ENCODE data around the gene ANKMY1. TPM values are rescaled to one million over a fixed set of nuclear protein-coding genes. Genes with fewer than 3 reads are reported as not detected.

The ANKMY1 gene
- total and polyA plus RNA-seq, 2 of the 13 experiments (the other 11 are each of a cell fraction or from before 2014, with no cell fraction given), result 11.7 to 18.8 TPM

DNA sequence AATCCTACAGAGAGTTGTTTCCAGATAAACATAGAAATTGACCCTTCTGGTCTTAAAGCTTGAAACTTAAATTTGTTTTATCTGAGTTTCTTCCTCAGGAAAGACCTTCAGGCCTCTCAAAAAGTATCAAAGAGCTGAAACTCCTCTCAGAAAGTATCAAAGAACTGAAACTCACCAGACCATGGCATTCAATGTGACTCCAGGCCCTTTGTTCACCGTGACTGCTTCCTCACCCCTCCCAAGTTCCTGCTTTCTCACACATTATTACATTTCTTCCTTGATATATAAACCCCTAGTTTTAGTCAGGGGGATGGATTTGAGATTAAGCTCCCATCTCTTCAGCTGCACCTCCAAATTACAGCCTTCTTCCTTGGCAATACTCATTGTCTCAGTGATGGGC lies 6.0 kb downstream of the ANKMY1 start (continued):
- TF ChIP-seq, protein P1, sequence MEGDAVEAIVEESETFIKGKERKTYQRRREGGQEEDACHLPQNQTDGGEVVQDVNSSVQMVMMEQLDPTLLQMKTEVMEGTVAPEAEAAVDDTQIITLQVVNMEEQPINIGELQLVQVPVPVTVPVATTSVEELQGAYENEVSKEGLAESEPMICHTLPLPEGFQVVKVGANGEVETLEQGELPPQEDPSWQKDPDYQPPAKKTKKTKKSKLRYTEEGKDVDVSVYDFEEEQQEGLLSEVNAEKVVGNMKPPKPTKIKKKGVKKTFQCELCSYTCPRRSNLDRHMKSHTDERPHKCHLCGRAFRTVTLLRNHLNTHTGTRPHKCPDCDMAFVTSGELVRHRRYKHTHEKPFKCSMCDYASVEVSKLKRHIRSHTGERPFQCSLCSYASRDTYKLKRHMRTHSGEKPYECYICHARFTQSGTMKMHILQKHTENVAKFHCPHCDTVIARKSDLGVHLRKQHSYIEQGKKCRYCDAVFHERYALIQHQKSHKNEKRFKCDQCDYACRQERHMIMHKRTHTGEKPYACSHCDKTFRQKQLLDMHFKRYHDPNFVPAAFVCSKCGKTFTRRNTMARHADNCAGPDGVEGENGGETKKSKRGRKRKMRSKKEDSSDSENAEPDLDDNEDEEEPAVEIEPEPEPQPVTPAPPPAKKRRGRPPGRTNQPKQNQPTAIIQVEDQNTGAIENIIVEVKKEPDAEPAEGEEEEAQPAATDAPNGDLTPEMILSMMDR (CRISPR knock-in tag; IDR thresholded peaks at IDR 0.05), result no peak
- no peak for TF ChIP-seq MAZ (IDR thresholded peaks at IDR 0.05; ENCODE audit: borderline replicate concordance, low read depth, low read length)
- TF ChIP-seq MAZ (CRISPR knock-in tag; IDR thresholded peaks at IDR 0.05; ENCODE audit: low read depth), result no peak
- TF ChIP-seq MLLT10 (CRISPR knock-in tag; IDR thresholded peaks at IDR 0.05), result no peak
- TF ChIP-seq ZNF34 (CRISPR knock-in tag; IDR thresholded peaks at IDR 0.05; ENCODE audit: borderline replicate concordance), result no peak
- TF ChIP-seq RFX5 (IDR thresholded peaks at IDR 0.05; ENCODE audit: low read depth, low read length), result no peak
- TF ChIP-seq RBAK (CRISPR knock-in tag; IDR thresholded peaks at IDR 0.05), result no peak
- TF ChIP-seq ZNF3 (CRISPR knock-in tag; IDR thresholded peaks at IDR 0.05), result no peak
- TF ChIP-seq MEF2D (CRISPR knock-in tag; IDR thresholded peaks at IDR 0.05), result no peak

DNA sequence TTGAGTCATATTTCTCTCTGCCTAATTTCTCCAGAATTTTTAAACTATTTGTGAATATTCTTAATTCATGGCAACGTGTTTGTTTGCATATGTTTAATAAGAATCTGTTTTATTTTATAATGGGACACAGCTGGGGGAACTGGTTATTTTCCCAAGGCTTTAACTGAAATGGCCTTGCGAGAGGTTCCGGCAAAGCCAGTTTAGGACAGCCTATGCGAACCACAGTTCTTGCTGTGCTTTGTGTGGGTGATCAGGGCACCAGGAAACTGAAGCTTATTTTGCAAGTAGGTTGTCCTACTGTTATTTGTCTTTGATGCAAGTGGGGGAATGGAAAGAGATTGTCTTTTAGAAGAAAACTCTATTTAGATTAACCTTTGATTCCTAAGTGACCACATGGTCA lies 6.5 kb downstream of the ANKMY1 start:
- H3K9ac ChIP-seq (ENCODE audit: insufficient read depth, low read depth, low read length), result no peak overlapping the region
- H3K4me2 ChIP-seq (ENCODE audit: low read depth, low read length), result no peak overlapping the region
- BruUV-seq (replicated peaks), result no TSS peak
- no peaks in the 10 kb centered on the region for H3K9me3 ChIP-seq (ENCODE audit: low read length)
- no peak overlapping the region for H2AFZ ChIP-seq (ENCODE audit: low read length)
- intact Hi-C loops (cut with micrococcal nuclease; ENCODE audit: unreplicated experiment) (no loop called here), in situ Hi-C loops (cut with HindIII; ENCODE audit: extremely low pct_ligation_motif_present, low pct_unique_long_range_greater_than_20kb) (loop anchor here (25.0 kb wide), 1 partner anchor 661 kb away; no protein-coding TSS in a partner anchor)
- CTCF ChIA-PET (ENCODE audit: low intra/inter-chr PET ratio, low total read pairs), result no interaction called here
- peaks cover 19% of the 10 kb centered on the region for H3K4me1 ChIP-seq (ENCODE audit: insufficient read depth, low read length)
- DNase-seq (ENCODE audit: low spot score), result no peak
- H3K36me3 ChIP-seq (replicated peaks in 1 of 2; ENCODE audit: control insufficient read depth in 1 of 2, insufficient read depth in 2 of 2, low read length in 2 of 2), result peaks cover 17 to 37% of the 10 kb centered on the region in 2 experiments
- H3K27ac ChIP-seq (ENCODE audit: extremely low read length, insufficient read depth, low read length), result no peak overlapping the region
- peaks cover 9% of the 10 kb centered on the region for H3K79me2 ChIP-seq (ENCODE audit: insufficient read depth, low read length)
- H4K20me1 ChIP-seq (ENCODE audit: insufficient read depth, low read length), result no peaks in the 10 kb centered on the region
- POLR2A ChIA-PET, result no interaction called here
- WGBS (ENCODE audit: low lambda C conversion rate), result 97% methylated on average over 4 of the region's 4 CpGs
- no peaks in the 10 kb centered on the region for H3K27me3 ChIP-seq (ENCODE audit: control insufficient read depth in 1 of 2, insufficient read depth in 2 of 2, low read length in 2 of 2)
- ATAC-seq, result no peak
- FAIRE-seq, result no peak
- no peak overlapping the region for H3K4me3 ChIP-seq (replicated peaks in 1 of 3; ENCODE audit: insufficient read depth in 1 of 3, low read depth in 2 of 3, low read length in 3 of 3)
- TF ChIP-seq ZNF674 (CRISPR knock-in tag; IDR thresholded peaks at IDR 0.05; ENCODE audit: low read depth) (no peak), POLR2AphosphoS5 (IDR thresholded peaks at IDR 0.05; ENCODE audit: low read depth, low read length) (no peak), ZSCAN30 (CRISPR knock-in tag; IDR thresholded peaks at IDR 0.05) (no peak), MBNL3 (CRISPR knock-in tag; conservative IDR thresholded peaks at IDR 0.05) (no peak), HOXA3 (CRISPR knock-in tag; IDR thresholded peaks at IDR 0.05) (no peak), TBP (CRISPR knock-in tag; IDR thresholded peaks at IDR 0.05) (no peak), MAF1 (CRISPR knock-in tag; IDR thresholded peaks at IDR 0.05; ENCODE audit: borderline replicate concordance) (no peak)
- TF ChIP-seq, protein P2, sequence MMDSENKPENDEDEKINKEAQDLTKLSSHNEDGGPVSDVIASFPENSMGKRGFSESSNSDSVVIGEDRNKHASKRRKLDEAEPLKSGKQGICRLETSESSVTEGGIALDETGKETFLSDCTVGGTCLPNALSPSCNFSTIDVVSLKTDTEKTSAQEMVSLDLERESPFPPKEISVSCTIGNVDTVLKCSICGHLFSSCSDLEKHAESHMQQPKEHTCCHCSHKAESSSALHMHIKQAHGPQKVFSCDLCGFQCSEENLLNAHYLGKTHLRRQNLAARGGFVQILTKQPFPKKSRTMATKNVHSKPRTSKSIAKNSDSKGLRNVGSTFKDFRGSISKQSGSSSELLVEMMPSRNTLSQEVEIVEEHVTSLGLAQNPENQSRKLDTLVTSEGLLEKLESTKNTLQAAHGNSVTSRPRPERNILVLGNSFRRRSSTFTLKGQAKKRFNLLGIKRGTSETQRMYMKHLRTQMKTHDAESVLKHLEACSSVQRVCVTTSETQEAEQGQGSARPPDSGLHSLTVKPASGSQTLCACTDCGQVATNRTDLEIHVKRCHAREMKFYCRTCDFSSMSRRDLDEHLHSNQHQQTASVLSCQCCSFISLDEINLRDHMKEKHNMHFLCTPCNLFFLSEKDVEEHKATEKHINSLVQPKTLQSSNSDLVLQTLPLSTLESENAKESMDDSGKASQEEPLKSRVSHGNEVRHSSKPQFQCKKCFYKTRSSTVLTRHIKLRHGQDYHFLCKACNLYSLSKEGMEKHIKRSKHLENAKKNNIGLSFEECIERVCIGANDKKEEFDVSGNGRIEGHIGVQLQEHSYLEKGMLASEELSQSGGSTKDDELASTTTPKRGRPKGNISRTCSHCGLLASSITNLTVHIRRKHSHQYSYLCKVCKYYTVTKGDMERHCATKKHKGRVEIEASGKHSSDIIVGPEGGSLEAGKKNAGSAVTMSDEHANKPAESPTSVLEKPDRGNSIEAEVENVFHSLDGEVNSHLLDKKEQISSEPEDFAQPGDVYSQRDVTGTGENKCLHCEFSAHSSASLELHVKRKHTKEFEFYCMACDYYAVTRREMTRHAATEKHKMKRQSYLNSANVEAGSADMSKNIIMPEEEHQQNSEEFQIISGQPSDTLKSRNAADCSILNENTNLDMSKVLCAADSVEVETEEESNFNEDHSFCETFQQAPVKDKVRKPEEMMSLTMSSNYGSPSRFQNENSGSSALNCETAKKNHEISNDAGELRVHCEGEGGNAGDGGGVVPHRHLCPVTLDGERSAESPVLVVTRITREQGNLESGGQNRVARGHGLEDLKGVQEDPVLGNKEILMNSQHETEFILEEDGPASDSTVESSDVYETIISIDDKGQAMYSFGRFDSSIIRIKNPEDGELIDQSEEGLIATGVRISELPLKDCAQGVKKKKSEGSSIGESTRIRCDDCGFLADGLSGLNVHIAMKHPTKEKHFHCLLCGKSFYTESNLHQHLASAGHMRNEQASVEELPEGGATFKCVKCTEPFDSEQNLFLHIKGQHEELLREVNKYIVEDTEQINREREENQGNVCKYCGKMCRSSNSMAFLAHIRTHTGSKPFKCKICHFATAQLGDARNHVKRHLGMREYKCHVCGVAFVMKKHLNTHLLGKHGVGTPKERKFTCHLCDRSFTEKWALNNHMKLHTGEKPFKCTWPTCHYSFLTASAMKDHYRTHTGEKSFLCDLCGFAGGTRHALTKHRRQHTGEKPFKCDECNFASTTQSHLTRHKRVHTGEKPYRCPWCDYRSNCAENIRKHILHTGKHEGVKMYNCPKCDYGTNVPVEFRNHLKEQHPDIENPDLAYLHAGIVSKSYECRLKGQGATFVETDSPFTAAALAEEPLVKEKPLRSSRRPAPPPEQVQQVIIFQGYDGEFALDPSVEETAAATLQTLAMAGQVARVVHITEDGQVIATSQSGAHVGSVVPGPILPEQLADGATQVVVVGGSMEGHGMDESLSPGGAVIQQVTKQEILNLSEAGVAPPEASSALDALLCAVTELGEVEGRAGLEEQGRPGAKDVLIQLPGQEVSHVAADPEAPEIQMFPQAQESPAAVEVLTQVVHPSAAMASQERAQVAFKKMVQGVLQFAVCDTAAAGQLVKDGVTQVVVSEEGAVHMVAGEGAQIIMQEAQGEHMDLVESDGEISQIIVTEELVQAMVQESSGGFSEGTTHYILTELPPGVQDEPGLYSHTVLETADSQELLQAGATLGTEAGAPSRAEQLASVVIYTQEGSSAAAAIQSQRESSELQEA (CRISPR knock-in tag; IDR thresholded peaks at IDR 0.05; ENCODE audit: not compliant biosample characterization), result no peak

All from HepG2 (cell line).